Vagina (tissue), 2 donors: Measurements from ENCODE around the gene SWI5. TPM values are rescaled to one million over a fixed set of nuclear protein-coding genes. Genes with fewer than 3 reads are reported as not detected.
"Not testable (repeated sequence)": the region's sequence is repeated elsewhere in the genome, so short reads cannot be mapped to it uniquely, and the experiment has no call there.

Source experiments
- DNase-seq, 2 donors: peaks; one replicate each; pipeline ENCODE4 v3.0.0-alpha.2; 2017; ENCODE audit errors: extremely low spot score in 2 of 2
- H3K27ac ChIP-seq: fragments of 200-600 bp; sonication (generic); one replicate; pipeline ENCODE4 v1.5.1; 2019
- H3K27me3 ChIP-seq: fragments of 200-600 bp; sonication (generic); one replicate; pipeline ENCODE4 v1.5.1; 2019
- H3K36me3 ChIP-seq, 2 donors: fragments of 200-600 bp; sonication (generic); one replicate each; pipeline ENCODE4 v1.5.1; 2017 to 2019
- H3K4me1 ChIP-seq: fragments of 200-600 bp; sonication (generic); one replicate; pipeline ENCODE4 v1.5.1; 2019
- H3K4me3 ChIP-seq, 2 donors: fragments of 200-600 bp; sonication (generic); 1 replicate in 1 of 2; 2 replicates in 1 of 2; pipeline ENCODE4 v1.5.1; 2016 to 2019
- H3K9me3 ChIP-seq: fragments of 200-600 bp; sonication (generic); one replicate; pipeline ENCODE4 v1.5.1; 2019
- POLR2A ChIP-seq, 2 donors: fragments of 450-650 bp; IDR thresholded peaks; one replicate each; pipeline ENCODE4 v1.6.1; 2017; ENCODE audit warnings: antibody characterized with exemption in 2 of 2, mild to moderate bottlenecking in 2 of 2, moderate library complexity in 2 of 2
- POLR2AphosphoS5 ChIP-seq, 2 donors: sonication (generic); formaldehyde crosslinking; IDR thresholded peaks; one replicate each; pipeline ENCODE4 v1.9.0; 2017; ENCODE audit warnings: antibody characterized with exemption in 2 of 2, mild to moderate bottlenecking in 2 of 2, low read depth in 1 of 2; ENCODE audit not compliant: insufficient read depth in 1 of 2
- intact Hi-C: fragments of 100-400 bp; cut with DNase I; formaldehyde crosslinking; loops from one replicate; pipeline ENCODE4 v1.15.1; 2023
- total RNA-seq: library from RNA; depleted of rRNA; stranded (reverse); fragments of >200 nt; gene quantifications from one replicate; pipeline ENCODE4 v1.2.3, GENCODE V29; 2016
- TF ChIP-seq, protein P1 (sequence below), 3 experiments: fragments of 450-650 bp in 2 of 3; fragments of 200-600 bp in 1 of 3; sonication (generic) in 1 of 3; IDR thresholded peaks; one replicate each; pipeline ENCODE4 v1.5.1; 2017 to 2019; ENCODE audit warnings: antibody characterized with exemption in 3 of 3, mild to moderate bottlenecking in 2 of 3, moderate library complexity in 2 of 3

SWI5 gene
- 42.7 TPM for total RNA-seq

DNA sequence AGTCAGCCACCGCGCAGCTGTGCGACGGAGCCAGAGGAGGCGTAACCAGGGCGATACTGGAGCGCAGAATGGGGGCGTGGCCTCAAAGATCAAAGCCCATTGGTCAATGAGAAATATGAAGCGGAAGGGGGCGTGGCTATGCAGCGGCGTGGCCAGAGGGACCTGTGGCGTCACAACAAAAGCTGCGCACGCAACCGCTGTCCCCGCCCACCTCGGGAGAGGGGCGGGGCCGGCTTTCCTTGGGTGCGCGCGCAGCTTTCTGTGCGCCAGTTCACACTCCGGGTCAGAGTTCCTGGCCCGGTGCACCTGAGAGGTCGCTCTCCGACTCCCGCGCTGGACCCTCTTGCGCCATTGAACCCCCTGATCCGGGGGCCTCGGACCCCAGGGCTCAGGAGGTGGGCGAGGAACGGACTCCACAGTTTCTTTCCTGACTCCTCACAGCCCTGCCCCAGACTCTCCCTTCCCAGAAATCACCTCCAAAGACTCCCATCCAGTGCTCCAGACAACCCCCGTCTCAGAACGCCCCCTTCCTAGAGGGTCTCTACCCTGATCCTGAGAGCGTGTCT is at the start of gene SWI5:
Gene SWI5, plus strand, starts transcription at position 269 of the 566 bp plus-strand sequence.
- Histone ChIP-seq H3K9me3 (no peaks in the 10 kb centered on the region), H3K36me3 (peaks cover 0 to 21% of the 10 kb centered on the region in 2 donors), H3K27me3 (no peaks in the 10 kb centered on the region), H3K4me3 (peak within 1 kb of the TSS; percentile 89 to 99), H3K4me1 (peaks cover 45% of the 10 kb centered on the region), H3K27ac (peak within 1 kb of the TSS; percentile 92)
- peak in 1 of 2 donors; percentile 96 for TF ChIP-seq POLR2A (IDR thresholded peaks at IDR 0.05)
- TF ChIP-seq, protein P1, sequence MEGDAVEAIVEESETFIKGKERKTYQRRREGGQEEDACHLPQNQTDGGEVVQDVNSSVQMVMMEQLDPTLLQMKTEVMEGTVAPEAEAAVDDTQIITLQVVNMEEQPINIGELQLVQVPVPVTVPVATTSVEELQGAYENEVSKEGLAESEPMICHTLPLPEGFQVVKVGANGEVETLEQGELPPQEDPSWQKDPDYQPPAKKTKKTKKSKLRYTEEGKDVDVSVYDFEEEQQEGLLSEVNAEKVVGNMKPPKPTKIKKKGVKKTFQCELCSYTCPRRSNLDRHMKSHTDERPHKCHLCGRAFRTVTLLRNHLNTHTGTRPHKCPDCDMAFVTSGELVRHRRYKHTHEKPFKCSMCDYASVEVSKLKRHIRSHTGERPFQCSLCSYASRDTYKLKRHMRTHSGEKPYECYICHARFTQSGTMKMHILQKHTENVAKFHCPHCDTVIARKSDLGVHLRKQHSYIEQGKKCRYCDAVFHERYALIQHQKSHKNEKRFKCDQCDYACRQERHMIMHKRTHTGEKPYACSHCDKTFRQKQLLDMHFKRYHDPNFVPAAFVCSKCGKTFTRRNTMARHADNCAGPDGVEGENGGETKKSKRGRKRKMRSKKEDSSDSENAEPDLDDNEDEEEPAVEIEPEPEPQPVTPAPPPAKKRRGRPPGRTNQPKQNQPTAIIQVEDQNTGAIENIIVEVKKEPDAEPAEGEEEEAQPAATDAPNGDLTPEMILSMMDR (IDR thresholded peaks at IDR 0.05), result no peak
- peak; percentile 94 to 99 for TF ChIP-seq POLR2AphosphoS5 (IDR thresholded peaks at IDR 0.05; ENCODE audit: insufficient read depth in 1 of 2, low read depth in 1 of 2)
- peak; percentile 98 to 99 for DNase-seq
- intact Hi-C loops, result no loop called here

DNA sequence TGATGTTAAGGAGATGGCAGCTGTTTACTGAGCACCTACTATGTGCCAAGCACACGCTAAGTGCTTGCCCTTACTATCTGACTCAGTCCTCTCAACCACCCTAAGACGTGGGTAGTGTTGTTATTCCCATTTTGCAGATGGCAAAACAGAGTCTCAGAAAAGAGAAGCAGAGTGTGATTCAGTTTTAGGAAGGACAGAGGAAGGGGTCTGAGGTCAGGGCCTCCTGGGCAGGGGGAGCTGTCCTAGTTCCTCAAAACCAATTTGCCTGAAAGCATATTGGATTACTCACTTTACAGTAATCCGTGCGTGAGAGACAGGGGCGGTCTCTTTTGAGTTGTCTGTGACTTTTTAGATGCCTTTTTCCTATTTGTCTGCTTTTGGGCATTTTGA is 49.7 kb upstream of the SWI5 start:
- Histone ChIP-seq H3K4me1 (no peaks in the 10 kb centered on the region), H3K27ac (no peak overlapping the region), H3K4me3 (no peak overlapping the region), H3K9me3 (no peaks in the 10 kb centered on the region), H3K27me3 (no peaks in the 10 kb centered on the region), H3K36me3 (peaks cover 0 to 13% of the 10 kb centered on the region in 2 donors)
- intact Hi-C loops, result no loop called here
- DNase-seq, result no peak
- TF ChIP-seq POLR2AphosphoS5 (IDR thresholded peaks at IDR 0.05; ENCODE audit: insufficient read depth in 1 of 2, low read depth in 1 of 2) (no peak), POLR2A (IDR thresholded peaks at IDR 0.05) (no peak)
- TF ChIP-seq, protein P1 (IDR thresholded peaks at IDR 0.05), result no peak

DNA sequence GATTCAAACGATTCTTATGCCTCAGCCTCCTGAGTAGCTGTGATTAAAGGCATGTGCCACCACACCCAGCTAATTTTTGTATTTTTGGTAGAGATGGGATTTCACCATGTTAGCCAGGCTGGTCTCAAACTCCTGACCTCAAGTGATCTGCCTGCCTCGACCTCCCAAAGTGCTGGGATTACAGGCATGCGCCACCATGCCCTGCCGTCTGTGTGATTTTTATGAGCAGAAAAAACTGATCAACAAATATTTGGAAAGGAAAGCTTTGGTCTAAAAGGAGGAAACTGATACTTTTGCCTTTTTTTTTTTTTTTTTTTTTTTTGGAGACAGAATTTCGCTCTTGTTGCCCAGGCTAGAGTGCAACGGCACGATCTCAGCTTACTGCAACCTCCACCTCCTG is 45.2 kb upstream of the SWI5 start:
- peak overlapping the region; percentile 71 for H3K27ac ChIP-seq
- H3K36me3 ChIP-seq, H3K4me1 ChIP-seq, H3K4me3 ChIP-seq, H3K9me3 ChIP-seq, DNase-seq, H3K27me3 ChIP-seq, intact Hi-C loops: not testable (repeated sequence)

DNA sequence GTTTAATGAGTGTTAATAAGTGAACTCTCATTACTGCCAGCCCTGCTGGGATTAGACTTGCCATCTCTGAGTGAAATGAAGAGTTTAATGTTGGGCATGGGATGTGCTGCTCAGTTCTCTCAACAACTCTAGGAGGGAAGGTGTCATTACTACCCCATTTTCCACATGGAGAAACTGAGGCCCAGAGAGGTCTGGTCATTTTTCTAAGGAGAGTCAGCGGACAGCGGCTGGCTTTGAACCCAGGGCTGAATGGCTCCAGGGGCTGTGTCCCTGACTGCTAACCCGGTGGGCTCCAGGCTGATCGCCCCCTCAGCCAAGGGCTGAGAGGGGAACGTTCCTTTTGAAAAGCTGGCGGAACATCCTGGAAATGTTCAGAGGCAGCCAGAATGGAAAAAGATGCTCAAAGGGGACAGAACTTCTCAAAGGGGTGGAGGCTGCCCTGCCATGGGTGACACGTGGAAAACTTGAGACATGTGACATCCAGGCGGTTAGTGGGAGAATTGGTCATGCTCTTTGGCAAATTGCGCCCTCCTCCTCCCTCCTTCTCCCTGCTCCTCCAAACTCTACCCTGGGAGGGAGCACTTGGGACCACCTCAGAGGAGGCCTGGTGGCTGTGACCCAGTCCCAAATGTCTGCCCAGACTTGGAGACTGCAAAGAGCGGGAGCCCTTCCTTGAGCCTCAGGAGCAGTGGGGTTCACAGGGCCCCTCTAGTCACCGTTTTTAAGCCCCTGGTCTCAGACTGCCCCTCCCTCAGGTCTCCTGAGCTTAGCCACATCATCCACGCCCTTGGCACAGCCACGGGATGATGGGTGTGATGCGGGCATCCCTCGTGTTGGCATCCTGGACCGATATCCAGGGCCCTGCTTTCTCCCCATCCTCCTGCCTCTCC is 44.2 kb upstream of the SWI5 start:
- Histone ChIP-seq H3K4me3 (no peak overlapping the region), H3K4me1 (no peaks in the 10 kb centered on the region), H3K9me3 (no peaks in the 10 kb centered on the region), H3K27me3 (no peaks in the 10 kb centered on the region), H3K36me3 (no peaks in the 10 kb centered on the region), H3K27ac (peak overlapping the region; percentile 71)
- intact Hi-C loops, result no loop called here
- DNase-seq, result no peak
- TF ChIP-seq POLR2AphosphoS5 (IDR thresholded peaks at IDR 0.05; ENCODE audit: insufficient read depth in 1 of 2, low read depth in 1 of 2), result peak in 1 of 2 donors; percentile 32
- TF ChIP-seq POLR2A (IDR thresholded peaks at IDR 0.05), result no peak
- TF ChIP-seq, protein P1 (IDR thresholded peaks at IDR 0.05), result no peak

DNA sequence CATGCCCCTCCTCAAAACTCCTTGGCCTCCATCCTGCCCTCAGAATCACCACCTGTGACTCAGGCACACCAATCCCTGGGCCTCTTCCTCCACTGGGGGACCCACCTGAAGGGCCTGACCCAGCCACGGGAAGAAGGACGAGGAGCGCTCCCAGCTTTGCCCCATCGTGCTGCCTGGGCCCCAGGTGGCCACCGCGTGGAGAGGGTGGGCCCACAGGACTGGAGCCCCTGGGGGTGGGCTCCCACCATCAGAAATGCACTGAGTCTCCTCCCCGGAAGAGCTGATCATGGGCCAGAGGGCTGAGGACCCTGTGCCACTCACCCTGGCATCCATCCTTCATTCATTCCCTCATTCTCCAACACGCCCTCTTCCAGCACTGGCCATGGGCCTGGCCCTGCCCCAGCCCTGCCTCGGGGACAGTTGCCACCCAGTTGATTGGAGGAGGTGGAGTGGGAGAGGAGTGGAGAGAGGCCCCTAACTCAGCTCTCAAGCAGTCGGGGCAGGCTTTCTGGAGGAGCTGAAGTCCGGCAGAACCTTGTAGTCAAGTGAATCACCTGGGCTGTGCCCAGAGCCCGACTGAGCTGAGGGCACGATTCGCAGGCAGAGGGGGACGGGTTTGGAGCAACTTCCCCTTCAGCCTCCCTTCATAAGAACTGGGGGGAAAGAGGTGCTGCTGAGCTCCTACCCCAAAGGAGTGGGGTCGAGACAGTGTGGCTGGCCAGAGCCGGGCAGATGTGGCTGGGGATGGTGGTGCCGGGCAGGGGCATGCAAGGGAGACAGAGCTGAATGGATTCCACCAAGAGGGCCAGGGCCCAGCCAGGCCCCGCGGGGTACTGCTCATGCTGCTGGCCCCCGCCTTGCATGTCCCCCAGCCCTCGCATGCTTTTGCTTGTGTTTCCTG is 43.3 kb upstream of the SWI5 start:
- intact Hi-C loops, result no loop called here
- H3K9me3 ChIP-seq, result no peaks in the 10 kb centered on the region
- no peak overlapping the region for H3K4me3 ChIP-seq
- TF ChIP-seq POLR2AphosphoS5 (IDR thresholded peaks at IDR 0.05; ENCODE audit: insufficient read depth in 1 of 2, low read depth in 1 of 2) (peak in 1 of 2 donors; percentile 5), POLR2A (IDR thresholded peaks at IDR 0.05) (no peak)
- TF ChIP-seq, protein P1 (IDR thresholded peaks at IDR 0.05), result no peak
- peak overlapping the region; percentile 71 for H3K27ac ChIP-seq
- no peaks in the 10 kb centered on the region for H3K27me3 ChIP-seq
- H3K36me3 ChIP-seq, result no peaks in the 10 kb centered on the region
- no peaks in the 10 kb centered on the region for H3K4me1 ChIP-seq
- no peak for DNase-seq
